ENCODE data around the gene CARD19.
A peak's percentile ranks its signal among the peaks of the same experiment; 100 is the strongest.

Gene CARD19

DNA sequence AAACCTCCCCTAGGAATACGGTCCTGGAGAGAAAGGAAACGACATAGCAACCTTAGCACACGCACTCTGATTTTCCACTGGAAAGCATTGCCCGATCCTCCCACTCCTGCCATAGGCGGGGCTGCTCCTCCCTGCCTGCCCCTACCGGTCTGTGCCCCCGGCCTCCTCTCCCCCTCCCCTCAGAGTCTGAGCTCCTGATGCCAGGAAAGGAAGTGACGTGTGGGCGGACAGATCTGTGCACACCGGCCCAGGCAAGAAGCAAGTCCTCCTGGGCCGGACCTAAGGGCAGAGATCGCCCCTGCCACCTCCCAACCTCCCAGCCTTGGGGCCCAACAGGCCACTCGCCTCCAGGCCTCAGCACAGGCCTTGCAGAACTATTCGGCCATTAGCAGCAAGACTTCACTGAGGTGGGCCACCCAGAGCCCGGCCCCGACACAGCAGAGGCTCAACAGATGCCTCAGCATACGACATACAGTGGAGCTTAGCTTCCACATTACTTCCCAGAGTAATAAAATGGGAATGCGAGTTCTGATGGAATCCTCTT, 30.9 kb downstream of the CARD19 start:
- peaks cover 0 to 44% of the 10 kb centered on the region in 2 experiments; a peak in 2 of 3 replicates for H3K36me3 ChIP-seq (ENCODE audit: control insufficient read depth in 2 of 2, insufficient read depth in 1 of 2, low read length in 2 of 2)
- TF ChIP-seq, protein P1, sequence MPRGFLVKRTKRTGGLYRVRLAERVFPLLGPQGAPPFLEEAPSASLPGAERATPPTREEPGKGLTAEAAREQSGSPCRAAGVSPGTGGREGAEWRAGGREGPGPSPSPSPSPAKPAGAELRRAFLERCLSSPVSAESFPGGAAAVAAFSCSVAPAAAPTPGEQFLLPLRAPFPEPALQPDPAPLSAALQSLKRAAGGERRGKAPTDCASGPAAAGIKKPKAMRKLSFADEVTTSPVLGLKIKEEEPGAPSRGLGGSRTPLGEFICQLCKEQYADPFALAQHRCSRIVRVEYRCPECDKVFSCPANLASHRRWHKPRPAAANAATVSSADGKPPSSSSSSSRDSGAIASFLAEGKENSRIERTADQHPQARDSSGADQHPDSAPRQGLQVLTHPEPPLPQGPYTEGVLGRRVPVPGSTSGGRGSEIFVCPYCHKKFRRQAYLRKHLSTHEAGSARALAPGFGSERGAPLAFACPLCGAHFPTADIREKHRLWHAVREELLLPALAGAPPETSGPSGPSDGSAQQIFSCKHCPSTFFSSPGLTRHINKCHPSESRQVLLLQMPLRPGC (tag by site-specific recombination; IDR thresholded peaks at IDR 0.05), result no peak
- TF ChIP-seq ZFHX2 (tag by site-specific recombination; conservative IDR thresholded peaks at IDR 0.05) (peak; percentile 49), ZNF626 (tag by site-specific recombination; IDR thresholded peaks at IDR 0.05) (no peak), ZNF549 (tag by site-specific recombination; IDR thresholded peaks at IDR 0.05) (no peak), ZBTB1 (tag by site-specific recombination; IDR thresholded peaks at IDR 0.05) (no peak), EGR2 (tag by site-specific recombination; IDR thresholded peaks at IDR 0.05; ENCODE audit: low read depth) (peak; percentile 29; the same call in 1 of the 2 replicates), SP2 (tag by site-specific recombination; IDR thresholded peaks at IDR 0.05) (peak; percentile 52)
- ChIA-PET POLR2A (interaction anchor here (0.8 kb wide), 1 partner anchor 8 kb away, joined by 3 read pairs; no protein-coding TSS in a partner anchor), CTCF (interaction anchor here (1.3 kb wide), 1 partner anchor 17 kb away, joined by 3 read pairs; no protein-coding TSS in a partner anchor)
- H3K27ac ChIP-seq (ENCODE audit: extremely low read depth, low read depth, low read length), result no peak overlapping the region
- H3K4me3 ChIP-seq (ENCODE audit: low read depth, low read length), result no peak overlapping the region
- no peaks in the 10 kb centered on the region for H3K9me3 ChIP-seq (ENCODE audit: control insufficient read depth, insufficient read depth, low read depth, low read length)
- no peaks in the 10 kb centered on the region for H3K4me1 ChIP-seq (ENCODE audit: control insufficient read depth, insufficient read depth, low read length)

DNA sequence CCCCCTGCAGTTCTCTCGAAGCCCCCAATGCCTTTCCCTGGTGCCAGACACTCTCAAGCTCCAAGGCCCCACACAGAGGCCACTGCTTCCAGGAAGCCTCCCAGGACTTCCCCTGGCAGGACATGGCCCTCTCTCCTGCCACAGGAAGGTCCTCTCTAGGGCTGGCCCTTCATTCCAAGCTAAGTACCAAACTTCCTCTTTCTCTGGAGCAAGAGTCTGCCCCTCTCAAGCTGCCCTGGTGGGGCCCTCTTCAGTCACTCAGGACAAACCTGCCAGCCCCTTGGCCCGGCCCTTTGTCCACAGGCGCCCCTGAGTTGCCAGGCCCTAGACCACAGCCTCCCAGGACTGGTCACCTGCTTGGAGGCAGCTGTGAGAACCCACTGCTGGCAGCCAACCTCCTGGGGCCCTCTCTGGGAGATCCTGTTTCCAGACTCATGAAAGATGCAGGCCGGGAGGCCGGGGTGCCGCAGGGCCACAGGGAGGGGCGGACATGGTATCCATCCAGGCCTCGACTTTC, 31.4 kb downstream of the CARD19 start:
- ChIA-PET POLR2A (no interaction called here), CTCF (interaction anchor here (0.6 to 1.3 kb wide), 2 partner anchors 18 to 26 kb away, joined by 3 read pairs; no protein-coding TSS in a partner anchor)
- Histone ChIP-seq H3K9me3 (ENCODE audit: control insufficient read depth, insufficient read depth, low read depth, low read length) (no peaks in the 10 kb centered on the region), H3K4me1 (ENCODE audit: control insufficient read depth, insufficient read depth, low read length) (no peaks in the 10 kb centered on the region), H3K4me3 (ENCODE audit: low read depth, low read length) (no peak overlapping the region), H3K27ac (ENCODE audit: extremely low read depth, low read depth, low read length) (no peak overlapping the region), H3K36me3 (ENCODE audit: control insufficient read depth in 2 of 2, insufficient read depth in 1 of 2, low read length in 2 of 2) (peaks cover 0 to 42% of the 10 kb centered on the region in 2 experiments; a peak in 2 of 3 replicates)
- TF ChIP-seq ZIC2 (tag by site-specific recombination; IDR thresholded peaks at IDR 0.05) (peak; percentile 66), ZNF121 (tag by site-specific recombination; IDR thresholded peaks at IDR 0.05) (no peak), ZBTB17 (tag by site-specific recombination; IDR thresholded peaks at IDR 0.05) (no peak), GLIS1 (tag by site-specific recombination; IDR thresholded peaks at IDR 0.05) (peak; percentile 78)

DNA sequence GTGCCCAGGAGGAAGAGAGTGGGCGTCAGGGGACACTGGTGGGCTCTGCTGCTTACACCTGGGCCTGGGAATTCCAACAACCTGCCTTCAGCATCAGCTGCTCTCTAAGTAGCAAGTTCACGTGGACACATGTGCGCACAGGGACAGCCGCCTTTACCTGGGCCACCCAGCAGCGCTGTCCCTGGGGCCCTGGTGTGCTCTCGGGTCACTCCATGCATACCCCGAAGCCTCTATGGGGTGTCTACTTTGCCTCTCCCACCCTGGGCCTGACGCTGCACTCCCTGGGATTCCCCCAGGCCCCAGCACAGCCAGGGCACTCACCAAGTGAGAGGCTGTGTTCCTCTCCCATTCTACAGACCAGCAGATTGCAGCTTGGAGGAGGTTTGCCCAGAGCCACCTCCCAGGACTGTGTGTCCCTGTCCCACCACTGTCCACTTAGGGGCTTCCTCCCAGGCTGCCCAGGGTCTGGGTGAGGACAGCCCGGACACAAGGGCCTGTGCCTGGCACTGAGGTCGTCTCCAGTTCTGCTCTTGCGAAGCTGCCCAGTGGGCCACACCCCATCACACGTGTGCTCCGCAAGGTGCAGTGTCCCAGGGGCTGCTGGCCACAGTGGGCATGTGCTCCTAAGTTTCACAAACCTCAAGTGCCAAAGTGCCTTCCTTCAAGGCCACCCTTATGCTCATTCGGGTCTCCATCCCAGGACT, 32.1 kb downstream of the CARD19 start:
- Histone ChIP-seq H3K9me3 (ENCODE audit: control insufficient read depth, insufficient read depth, low read depth, low read length) (no peaks in the 10 kb centered on the region), H3K27ac (ENCODE audit: extremely low read depth, low read depth, low read length) (no peak overlapping the region), H3K36me3 (ENCODE audit: control insufficient read depth in 2 of 2, insufficient read depth in 1 of 2, low read length in 2 of 2) (peaks cover 0 to 35% of the 10 kb centered on the region in 2 experiments; a peak in 2 of 3 replicates), H3K4me1 (ENCODE audit: control insufficient read depth, insufficient read depth, low read length) (0 out of 2 replicates have a peak, but pooled peaks cover 2% of the 10 kb centered on the region), H3K4me3 (ENCODE audit: low read depth, low read length) (no peak overlapping the region)
- ChIA-PET POLR2A (interaction anchor here (1.6 kb wide), 1 partner anchor 9 kb away, joined by 8 read pairs; no protein-coding TSS in a partner anchor), CTCF (interaction anchor here (0.6 to 1.3 kb wide), 2 partner anchors 18 to 27 kb away, joined by 3 read pairs; no protein-coding TSS in a partner anchor)
- TF ChIP-seq ZBTB8A (tag by site-specific recombination; IDR thresholded peaks at IDR 0.05) (no peak), ZNF138 (tag by site-specific recombination; IDR thresholded peaks at IDR 0.05; ENCODE audit: borderline replicate concordance) (no peak), ZIC2 (tag by site-specific recombination; IDR thresholded peaks at IDR 0.05) (no peak), ZNF561 (tag by site-specific recombination; IDR thresholded peaks at IDR 0.05; ENCODE audit: borderline replicate concordance) (no peak), MYNN (tag by site-specific recombination; IDR thresholded peaks at IDR 0.05; ENCODE audit: borderline replicate concordance) (no peak), ZNF292 (tag by site-specific recombination; IDR thresholded peaks at IDR 0.05; ENCODE audit: borderline replicate concordance, low read depth) (no peak)
- TF ChIP-seq, protein P2, sequence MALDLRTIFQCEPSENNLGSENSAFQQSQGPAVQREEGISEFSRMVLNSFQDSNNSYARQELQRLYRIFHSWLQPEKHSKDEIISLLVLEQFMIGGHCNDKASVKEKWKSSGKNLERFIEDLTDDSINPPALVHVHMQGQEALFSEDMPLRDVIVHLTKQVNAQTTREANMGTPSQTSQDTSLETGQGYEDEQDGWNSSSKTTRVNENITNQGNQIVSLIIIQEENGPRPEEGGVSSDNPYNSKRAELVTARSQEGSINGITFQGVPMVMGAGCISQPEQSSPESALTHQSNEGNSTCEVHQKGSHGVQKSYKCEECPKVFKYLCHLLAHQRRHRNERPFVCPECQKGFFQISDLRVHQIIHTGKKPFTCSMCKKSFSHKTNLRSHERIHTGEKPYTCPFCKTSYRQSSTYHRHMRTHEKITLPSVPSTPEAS (tag by site-specific recombination; IDR thresholded peaks at IDR 0.05), result no peak

Measured in HEK293 (cell line).